ENCODE measurements around the gene SPO11.

Gene SPO11

GRCh38 chr20:57374931-57375651 lies 45.5 kb downstream of the SPO11 start:
- TF ChIP-seq BACH2 (CRISPR knock-in tag; IDR thresholded peaks at IDR 0.05; ENCODE audit: borderline replicate concordance), result no peak
- TF ChIP-seq ESRRG (CRISPR knock-in tag; IDR thresholded peaks at IDR 0.05), result no peak
- no peak for TF ChIP-seq TCF4 (CRISPR knock-in tag; IDR thresholded peaks at IDR 0.05; ENCODE audit: borderline replicate concordance)
- no peak for TF ChIP-seq ZC3H10 (CRISPR knock-in tag; IDR thresholded peaks at IDR 0.05)
- TF ChIP-seq ZFP3 (CRISPR knock-in tag; IDR thresholded peaks at IDR 0.05), result no peak
- TF ChIP-seq ISL1 (CRISPR knock-in tag; IDR thresholded peaks at IDR 0.05), result no peak
- TF ChIP-seq ZNF565 (CRISPR knock-in tag; conservative IDR thresholded peaks at IDR 0.05; ENCODE audit: low read depth), result no peak
- no peak for TF ChIP-seq RARB (CRISPR knock-in tag; IDR thresholded peaks at IDR 0.05)
- no peak for TF ChIP-seq SNAI2 (CRISPR knock-in tag; IDR thresholded peaks at IDR 0.05)
- TF ChIP-seq PATZ1 (CRISPR knock-in tag; IDR thresholded peaks at IDR 0.05; ENCODE audit: borderline replicate concordance), result no peak
- TF ChIP-seq ZNF70 (CRISPR knock-in tag; IDR thresholded peaks at IDR 0.05), result no peak
- no peak for TF ChIP-seq ARNTL (CRISPR knock-in tag; IDR thresholded peaks at IDR 0.05; ENCODE audit: borderline replicate concordance, low read depth)
- no peak for TF ChIP-seq CREB5 (CRISPR knock-in tag; IDR thresholded peaks at IDR 0.05; ENCODE audit: low read depth)

GRCh38 chr20:57375652-57376230 lies 46.1 kb downstream of the SPO11 start:
- TF ChIP-seq PATZ1 (CRISPR knock-in tag; IDR thresholded peaks at IDR 0.05; ENCODE audit: borderline replicate concordance), result no peak
- no peak for TF ChIP-seq CSRNP3 (CRISPR knock-in tag; IDR thresholded peaks at IDR 0.05)
- no peak for TF ChIP-seq POU6F1 (CRISPR knock-in tag; IDR thresholded peaks at IDR 0.05; ENCODE audit: borderline replicate concordance, low read depth)
- no peak for TF ChIP-seq ESRRG (CRISPR knock-in tag; IDR thresholded peaks at IDR 0.05)
- TF ChIP-seq OSR1 (CRISPR knock-in tag; IDR thresholded peaks at IDR 0.05), result no peak
- TF ChIP-seq TOX (CRISPR knock-in tag; IDR thresholded peaks at IDR 0.05; ENCODE audit: borderline replicate concordance), result no peak
- no peak for TF ChIP-seq ARNTL (CRISPR knock-in tag; IDR thresholded peaks at IDR 0.05; ENCODE audit: borderline replicate concordance, low read depth)
- TF ChIP-seq ZFP30 (CRISPR knock-in tag; IDR thresholded peaks at IDR 0.05), result no peak
- no peak for TF ChIP-seq SNAI2 (CRISPR knock-in tag; IDR thresholded peaks at IDR 0.05)
- TF ChIP-seq ZNF70 (CRISPR knock-in tag; IDR thresholded peaks at IDR 0.05), result no peak
- TF ChIP-seq BACH2 (CRISPR knock-in tag; IDR thresholded peaks at IDR 0.05; ENCODE audit: borderline replicate concordance), result no peak
- no peak for TF ChIP-seq ZNF565 (CRISPR knock-in tag; conservative IDR thresholded peaks at IDR 0.05; ENCODE audit: low read depth)
- TF ChIP-seq ISL1 (CRISPR knock-in tag; IDR thresholded peaks at IDR 0.05), result no peak
- TF ChIP-seq TCF4 (CRISPR knock-in tag; IDR thresholded peaks at IDR 0.05; ENCODE audit: borderline replicate concordance), result no peak
- no peak for TF ChIP-seq PPARA (CRISPR knock-in tag; IDR thresholded peaks at IDR 0.05; ENCODE audit: borderline replicate concordance)
- no peak for TF ChIP-seq TSHZ2 (CRISPR knock-in tag; IDR thresholded peaks at IDR 0.05)
- TF ChIP-seq ZFP3 (CRISPR knock-in tag; IDR thresholded peaks at IDR 0.05), result no peak
- no peak for ATAC-seq

More at GRCh38 chr20:57374931-57375651, 45.5 kb downstream of the SPO11 start:
- no peak for ATAC-seq
